ENCODE data around the gene EME2. TPM values are rescaled to one million over a fixed set of nuclear protein-coding genes. Genes with fewer than 3 reads are reported as not detected.

Gene EME2
- total and polyA plus RNA-seq, 2 experiments from 2014 or later, result 4.1 to 15.0 TPM

- H2AFZ ChIP-seq, result no peak overlapping the region
- H3K4me2 ChIP-seq, result no peak overlapping the region
- Mint-ChIP-seq H3K4me3 (no peak overlapping the region), H3K27me3 (ENCODE audit: insufficient read depth, low read depth, poor library complexity) (peaks cover 6% of the 10 kb centered on the region), H3K36me3 (ENCODE audit: low read depth) (peaks cover 5% of the 10 kb centered on the region; the same call in 1 of the 3 replicates), H3K4me1 (no peaks in the 10 kb centered on the region), H3K27ac (no peak overlapping the region), H3K9me3 (peaks cover 2% of the 10 kb centered on the region; the same call in 1 of the 3 replicates)
- H3K79me2 ChIP-seq (replicated peaks; ENCODE audit: insufficient read depth), result peaks cover 29% of the 10 kb centered on the region
- no peak for TF ChIP-seq ETS1 (IDR thresholded peaks at IDR 0.05)
- no peaks in the 10 kb centered on the region for H3K36me3 ChIP-seq (ENCODE audit: insufficient read depth)
- no peak overlapping the region for H3K27ac ChIP-seq (ENCODE audit: low read depth)
- peaks cover 14% of the 10 kb centered on the region for H4K20me1 ChIP-seq (replicated peaks; ENCODE audit: insufficient read depth)
- H3K4me1 ChIP-seq (ENCODE audit: insufficient read depth), result no peaks in the 10 kb centered on the region
- no peaks in the 10 kb centered on the region for H3K27me3 ChIP-seq (ENCODE audit: insufficient read depth)
- no peak overlapping the region for H3K4me3 ChIP-seq
- no peaks in the 10 kb centered on the region for H3F3A ChIP-seq (replicated peaks; ENCODE audit: low read depth)
- DNase-seq (ENCODE audit: low spot score), result no peak
- no peak for ATAC-seq
- H3K9me2 ChIP-seq (ENCODE audit: insufficient read depth), result no peaks in the 10 kb centered on the region
These were observed 16.1 kb downstream of the EME2 start for GRCh38 chr16:1788708-1789100.

- Histone ChIP-seq H3K27ac (ENCODE audit: low read depth) (no peak overlapping the region), H3K4me1 (ENCODE audit: insufficient read depth) (no peaks in the 10 kb centered on the region), H3K9me2 (ENCODE audit: insufficient read depth) (no peaks in the 10 kb centered on the region), H3K79me2 (replicated peaks; ENCODE audit: insufficient read depth) (peaks cover 19% of the 10 kb centered on the region), H3K4me3 (no peak overlapping the region), H2AFZ (no peak overlapping the region), H4K20me1 (replicated peaks; ENCODE audit: insufficient read depth) (peaks cover 9% of the 10 kb centered on the region), H3K36me3 (ENCODE audit: insufficient read depth) (no peaks in the 10 kb centered on the region), H3F3A (replicated peaks; ENCODE audit: low read depth) (no peaks in the 10 kb centered on the region), H3K27me3 (ENCODE audit: insufficient read depth) (no peaks in the 10 kb centered on the region), H3K4me2 (no peak overlapping the region)
- ATAC-seq, result no peak
- H3K4me3 Mint-ChIP-seq, result no peak overlapping the region
- H3K9me3 Mint-ChIP-seq, result peaks cover 2% of the 10 kb centered on the region; the same call in 1 of the 3 replicates
- no peak for DNase-seq (ENCODE audit: low spot score)
- no peak overlapping the region for H3K27ac Mint-ChIP-seq
- peaks cover 6% of the 10 kb centered on the region for H3K27me3 Mint-ChIP-seq (ENCODE audit: insufficient read depth, low read depth, poor library complexity)
- H3K4me1 Mint-ChIP-seq, result no peaks in the 10 kb centered on the region
- peaks cover 5% of the 10 kb centered on the region; the same call in 1 of the 3 replicates for H3K36me3 Mint-ChIP-seq (ENCODE audit: low read depth)
- TF ChIP-seq STAT1 (IDR thresholded peaks at IDR 0.05; ENCODE audit: unreplicated experiment), result no peak
- TF ChIP-seq REST (IDR thresholded peaks at IDR 0.05; ENCODE audit: unreplicated experiment), result no peak
- TF ChIP-seq NANOG (IDR thresholded peaks at IDR 0.05; ENCODE audit: borderline replicate concordance), result no peak
- no peak for TF ChIP-seq ZNF114 (CRISPR knock-in tag; IDR thresholded peaks at IDR 0.05)
- no peak for TF ChIP-seq EZH2phosphoT487 (IDR thresholded peaks at IDR 0.05; ENCODE audit: unreplicated experiment)
- no peak for TF ChIP-seq ZNF331 (CRISPR knock-in tag; IDR thresholded peaks at IDR 0.05; ENCODE audit: low read depth)
- TF ChIP-seq EZH2 (IDR thresholded peaks at IDR 0.05; ENCODE audit: low read depth, unreplicated experiment), result no peak
- TF ChIP-seq JUNB (IDR thresholded peaks at IDR 0.05; ENCODE audit: unreplicated experiment), result no peak
- no peak for TF ChIP-seq POLR2AphosphoS5 (IDR thresholded peaks at IDR 0.05; ENCODE audit: low read depth)
- TF ChIP-seq ZNF462 (CRISPR knock-in tag; IDR thresholded peaks at IDR 0.05), result no peak
- TF ChIP-seq ETS1 (IDR thresholded peaks at IDR 0.05), result no peak
These were observed 17.0 kb downstream of the EME2 start for GRCh38 chr16:1789643-1790045.

Measured in GM23338 (cell line).